ENCODE measurements around the gene HLCS.

HLCS gene

DNA sequence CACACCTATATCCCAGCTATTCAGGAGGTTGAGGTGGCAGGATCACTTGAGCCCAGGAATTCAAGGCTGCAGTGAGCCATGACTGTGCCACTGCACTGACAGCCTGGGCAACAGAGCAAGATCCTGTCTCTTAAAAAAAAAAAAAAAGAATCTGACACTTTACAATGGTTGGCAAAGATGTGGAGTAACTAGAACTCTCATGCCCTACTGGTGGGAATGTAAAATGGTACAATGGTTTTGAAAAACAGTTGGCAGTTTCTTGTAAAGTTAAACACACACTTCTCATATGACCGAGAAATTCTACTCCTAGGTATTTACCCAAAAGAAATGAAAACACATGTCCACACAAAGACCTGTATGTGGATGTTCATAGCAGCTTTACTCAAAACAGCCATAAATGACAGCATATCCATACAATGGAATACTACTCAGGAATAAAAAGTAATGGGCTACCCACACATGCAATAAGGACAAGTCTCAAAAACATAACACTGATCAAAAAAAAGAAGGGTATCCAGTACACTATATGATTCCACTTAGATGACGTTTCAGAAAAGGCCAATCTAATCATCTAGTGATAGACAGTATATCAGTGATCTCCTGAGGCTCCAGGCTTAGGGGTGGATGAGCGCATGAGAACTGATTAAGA is 58.1 kb downstream of the HLCS start:
- in situ Hi-C loops (cut with MboI; ENCODE audit: low pct_unique_long_range_greater_than_20kb, low sequenced_read_pairs, unreplicated experiment), result no loop called here
- TF ChIP-seq, protein P1, sequence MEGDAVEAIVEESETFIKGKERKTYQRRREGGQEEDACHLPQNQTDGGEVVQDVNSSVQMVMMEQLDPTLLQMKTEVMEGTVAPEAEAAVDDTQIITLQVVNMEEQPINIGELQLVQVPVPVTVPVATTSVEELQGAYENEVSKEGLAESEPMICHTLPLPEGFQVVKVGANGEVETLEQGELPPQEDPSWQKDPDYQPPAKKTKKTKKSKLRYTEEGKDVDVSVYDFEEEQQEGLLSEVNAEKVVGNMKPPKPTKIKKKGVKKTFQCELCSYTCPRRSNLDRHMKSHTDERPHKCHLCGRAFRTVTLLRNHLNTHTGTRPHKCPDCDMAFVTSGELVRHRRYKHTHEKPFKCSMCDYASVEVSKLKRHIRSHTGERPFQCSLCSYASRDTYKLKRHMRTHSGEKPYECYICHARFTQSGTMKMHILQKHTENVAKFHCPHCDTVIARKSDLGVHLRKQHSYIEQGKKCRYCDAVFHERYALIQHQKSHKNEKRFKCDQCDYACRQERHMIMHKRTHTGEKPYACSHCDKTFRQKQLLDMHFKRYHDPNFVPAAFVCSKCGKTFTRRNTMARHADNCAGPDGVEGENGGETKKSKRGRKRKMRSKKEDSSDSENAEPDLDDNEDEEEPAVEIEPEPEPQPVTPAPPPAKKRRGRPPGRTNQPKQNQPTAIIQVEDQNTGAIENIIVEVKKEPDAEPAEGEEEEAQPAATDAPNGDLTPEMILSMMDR (IDR thresholded peaks at IDR 0.05; ENCODE audit: extremely low read depth, insufficient read depth, missing control alignments), result no peak
- no peak for DNase-seq (ENCODE audit: low spot score)

DNA sequence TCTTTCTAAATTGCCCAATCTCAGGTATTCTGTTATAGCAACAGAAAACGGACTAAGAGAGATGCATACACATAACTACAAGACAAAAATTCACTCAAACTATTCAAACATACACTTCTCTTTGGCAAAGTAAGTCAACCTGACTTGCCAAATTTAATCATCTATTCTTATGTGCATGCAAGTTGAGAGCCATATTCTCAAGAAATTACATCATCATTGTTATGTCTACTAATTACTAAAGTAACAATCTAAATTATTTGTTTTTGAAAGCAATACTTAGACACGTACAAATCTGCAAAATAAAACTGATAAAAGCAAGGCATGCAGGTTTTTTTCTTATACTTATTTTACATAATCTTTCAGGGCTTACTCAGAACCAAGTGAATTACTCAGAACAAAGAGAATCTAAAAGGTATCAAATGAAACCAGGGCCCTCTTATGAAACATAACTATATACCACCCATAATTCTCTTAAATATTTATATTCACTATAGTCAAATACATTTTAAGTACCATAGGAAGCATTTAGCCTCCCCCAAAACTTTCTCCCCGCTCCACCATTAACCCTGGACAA is 62.3 kb downstream of the HLCS start:
- in situ Hi-C loops (cut with MboI; ENCODE audit: low pct_unique_long_range_greater_than_20kb, low sequenced_read_pairs, unreplicated experiment), result no loop called here
- no peak for DNase-seq (ENCODE audit: low spot score)
- TF ChIP-seq, protein P1 (IDR thresholded peaks at IDR 0.05; ENCODE audit: extremely low read depth, insufficient read depth, missing control alignments), result no peak

DNA sequence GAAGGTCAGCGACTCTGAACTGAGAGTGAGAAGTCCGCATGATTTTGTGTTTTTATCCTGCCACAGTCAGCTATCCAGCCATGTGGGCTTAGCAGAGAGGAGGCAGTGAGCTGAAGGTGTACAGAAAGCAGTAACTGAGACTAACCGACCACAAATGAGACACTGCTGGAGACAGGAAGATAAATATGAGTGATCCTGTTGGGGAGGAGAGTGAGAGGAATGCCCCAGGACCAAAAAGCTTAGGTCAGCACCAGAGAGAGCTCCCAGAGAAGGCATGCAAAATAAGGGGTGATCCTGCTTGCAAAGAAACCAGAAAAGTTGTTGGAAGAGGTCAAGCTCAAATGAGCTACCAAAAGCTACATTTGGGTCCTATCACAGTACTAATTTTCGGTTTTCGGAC is 63.7 kb downstream of the HLCS start:
- no peak for DNase-seq (ENCODE audit: low spot score)
- in situ Hi-C loops (cut with MboI; ENCODE audit: low pct_unique_long_range_greater_than_20kb, low sequenced_read_pairs, unreplicated experiment), result no loop called here
- TF ChIP-seq, protein P1 (IDR thresholded peaks at IDR 0.05; ENCODE audit: extremely low read depth, insufficient read depth, missing control alignments), result no peak

DNA sequence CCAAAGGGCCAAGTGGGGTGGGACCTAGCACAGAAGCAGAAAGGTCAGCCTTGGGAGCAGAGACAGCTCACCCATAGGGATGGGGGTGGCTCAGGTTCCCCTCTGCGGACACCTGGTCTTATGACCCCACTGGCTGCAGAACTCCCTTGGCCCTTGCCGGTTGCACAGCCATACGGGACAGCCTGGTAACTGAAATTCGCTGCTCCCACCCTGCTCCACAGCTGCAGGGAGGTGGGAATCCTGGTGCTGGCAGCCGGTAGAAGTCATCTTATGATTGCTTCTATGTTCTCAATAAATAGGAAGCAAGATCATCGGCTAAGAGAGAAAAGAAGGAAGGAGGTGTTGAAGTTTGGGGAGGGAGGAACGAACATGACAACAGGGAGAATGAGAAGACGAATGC is 64.1 kb downstream of the HLCS start:
- no peak for DNase-seq (ENCODE audit: low spot score)
- in situ Hi-C loops (cut with MboI; ENCODE audit: low pct_unique_long_range_greater_than_20kb, low sequenced_read_pairs, unreplicated experiment), result no loop called here
- TF ChIP-seq, protein P1 (IDR thresholded peaks at IDR 0.05; ENCODE audit: extremely low read depth, insufficient read depth, missing control alignments), result no peak

DNA sequence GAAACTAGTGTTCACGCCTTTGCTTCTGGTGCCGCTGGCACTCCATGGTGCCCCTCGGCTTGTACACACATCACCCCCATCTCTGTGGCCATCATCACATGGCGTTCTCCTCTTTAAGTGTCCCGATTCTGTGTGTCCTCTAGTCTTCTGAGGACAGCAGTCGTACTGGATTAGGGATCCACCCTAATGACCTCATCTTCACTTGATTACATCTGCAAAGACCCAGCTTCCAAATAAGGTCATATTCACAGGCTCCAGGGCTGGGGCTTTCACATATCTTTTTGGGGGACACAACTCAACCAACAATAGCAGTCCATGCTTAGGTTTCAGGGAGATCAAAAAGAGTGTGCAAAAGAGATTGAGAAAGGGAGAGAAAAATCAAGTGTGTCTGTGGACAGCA is 64.9 kb downstream of the HLCS start:
- DNase-seq (ENCODE audit: low spot score), result no peak
- in situ Hi-C loops (cut with MboI; ENCODE audit: low pct_unique_long_range_greater_than_20kb, low sequenced_read_pairs, unreplicated experiment), result no loop called here
- TF ChIP-seq, protein P1 (IDR thresholded peaks at IDR 0.05; ENCODE audit: extremely low read depth, insufficient read depth, missing control alignments), result no peak

DNA sequence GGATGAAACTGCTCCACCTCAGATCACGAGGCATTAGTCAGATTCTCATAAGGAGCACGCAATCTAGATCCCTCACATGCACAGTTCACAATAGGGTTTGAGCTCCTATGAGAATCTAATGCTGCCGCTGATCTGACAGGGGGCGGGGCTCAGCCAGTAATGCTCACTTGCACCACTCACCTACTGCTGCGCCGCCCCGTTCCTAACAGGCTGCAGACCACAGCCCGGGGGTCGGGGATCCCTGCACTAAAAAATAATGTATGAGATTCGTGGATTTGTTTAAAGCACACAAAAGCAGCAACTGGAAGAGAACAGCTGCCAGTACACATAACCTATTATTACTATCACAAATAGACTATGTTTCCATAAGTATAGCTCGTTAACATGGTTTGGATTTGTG is 72.9 kb downstream of the HLCS start:
- no peak for DNase-seq (ENCODE audit: low spot score)
- TF ChIP-seq, protein P1 (IDR thresholded peaks at IDR 0.05; ENCODE audit: extremely low read depth, insufficient read depth, missing control alignments), result no peak
- in situ Hi-C loops (cut with MboI; ENCODE audit: low pct_unique_long_range_greater_than_20kb, low sequenced_read_pairs, unreplicated experiment), result no loop called here
